WTC11 (cell line): Measurements from ENCODE around the gene SURF2. TPM values are rescaled to one million over a fixed set of nuclear protein-coding genes. Genes with fewer than 3 reads are reported as not detected.

Source experiments
- ARID4B ChIP-seq: sonication (generic); formaldehyde crosslinking; IDR thresholded peaks from 2 replicates; pipeline ENCODE4 v1.8.0; 2023; ENCODE audit warnings: missing genetic modification reagents, mild to moderate bottlenecking, borderline replicate concordance
- CBFB ChIP-seq: sonication (generic); formaldehyde crosslinking; IDR thresholded peaks from 2 replicates; pipeline ENCODE4 v1.8.1; 2022; ENCODE audit warnings: mild to moderate bottlenecking, low read depth, missing genetic modification reagents
- ETV6 ChIP-seq: sonication (generic); formaldehyde crosslinking; IDR thresholded peaks from 2 replicates; pipeline ENCODE4 v1.8.1; 2022; ENCODE audit warnings: mild to moderate bottlenecking, missing genetic modification reagents
- FOXP1 ChIP-seq: sonication (generic); formaldehyde crosslinking; IDR thresholded peaks from 2 replicates; pipeline ENCODE4 v1.8.0; 2022; ENCODE audit warnings: missing genetic modification reagents, mild to moderate bottlenecking, moderate library complexity, borderline replicate concordance
- GABPB1 ChIP-seq: sonication (generic); formaldehyde crosslinking; IDR thresholded peaks from 2 replicates; pipeline ENCODE4 v1.8.1; 2023; ENCODE audit warnings: mild to moderate bottlenecking, missing genetic modification reagents
- MXD4 ChIP-seq: fragments of 250-450 bp; sonication (Bioruptor Pico); IDR thresholded peaks from 2 replicates; pipeline ENCODE4 v1.8.0; 2021; ENCODE audit warnings: mild to moderate bottlenecking, moderate library complexity, borderline replicate concordance
- MYBL2 ChIP-seq: sonication (generic); formaldehyde crosslinking; IDR thresholded peaks from 2 replicates; pipeline ENCODE4 v1.8.1; 2023; ENCODE audit warnings: mild to moderate bottlenecking, moderate library complexity, missing genetic modification reagents
- NFATC4 ChIP-seq: fragments of 250-450 bp; sonication (Bioruptor Pico); IDR thresholded peaks from 2 replicates; pipeline ENCODE4 v1.9.0; 2021; ENCODE audit warnings: mild to moderate bottlenecking
- NFE2L1 ChIP-seq: sonication (generic); formaldehyde crosslinking; IDR thresholded peaks from 2 replicates; pipeline ENCODE4 v1.8.1; 2023; ENCODE audit warnings: missing genetic modification reagents
- NR3C1 ChIP-seq: sonication (generic); formaldehyde crosslinking; conservative IDR thresholded peaks from 2 replicates; pipeline ENCODE4 v1.8.1; 2023; ENCODE audit warnings: low read depth, mild to moderate bottlenecking, missing genetic modification reagents
- RELA ChIP-seq: sonication (generic); formaldehyde crosslinking; IDR thresholded peaks from 2 replicates; pipeline ENCODE4 v1.8.1; 2022; ENCODE audit warnings: missing genetic modification reagents, mild to moderate bottlenecking, borderline replicate concordance
- SMAD4 ChIP-seq: sonication (generic); formaldehyde crosslinking; IDR thresholded peaks from 2 replicates; pipeline ENCODE4 v1.8.0; 2022; ENCODE audit warnings: mild to moderate bottlenecking, missing genetic modification reagents
- SP1 ChIP-seq: sonication (generic); formaldehyde crosslinking; conservative IDR thresholded peaks from 2 replicates; pipeline ENCODE4 v1.8.1; 2022; ENCODE audit warnings: missing genetic modification reagents
- TCF7 ChIP-seq: sonication (generic); formaldehyde crosslinking; IDR thresholded peaks from 2 replicates; pipeline ENCODE4 v1.8.0; 2022; ENCODE audit warnings: mild to moderate bottlenecking, low read depth, missing genetic modification reagents, moderate library complexity
- TEAD1 ChIP-seq: sonication (generic); formaldehyde crosslinking; IDR thresholded peaks from 2 replicates; pipeline ENCODE4 v1.8.0; 2022; ENCODE audit warnings: mild to moderate bottlenecking, missing genetic modification reagents
- USF2 ChIP-seq: sonication (generic); formaldehyde crosslinking; IDR thresholded peaks from 2 replicates; pipeline ENCODE4 v1.8.1; 2023; ENCODE audit warnings: mild to moderate bottlenecking, missing genetic modification reagents, moderate library complexity
- ZBTB21 ChIP-seq: sonication (generic); formaldehyde crosslinking; IDR thresholded peaks from 2 replicates; pipeline ENCODE4 v1.8.1; 2023; ENCODE audit warnings: mild to moderate bottlenecking, missing genetic modification reagents, borderline replicate concordance
- ZNF138 ChIP-seq: sonication (generic); formaldehyde crosslinking; conservative IDR thresholded peaks from 2 replicates; pipeline ENCODE4 v1.8.1; 2022; ENCODE audit warnings: mild to moderate bottlenecking, moderate library complexity, missing genetic modification reagents
- ZNF232 ChIP-seq: sonication (generic); formaldehyde crosslinking; IDR thresholded peaks from 2 replicates; pipeline ENCODE4 v1.8.0; 2022; ENCODE audit warnings: mild to moderate bottlenecking, missing genetic modification reagents
- ZNF281 ChIP-seq: sonication (generic); formaldehyde crosslinking; IDR thresholded peaks from 2 replicates; pipeline ENCODE4 v1.8.0; 2023; ENCODE audit warnings: mild to moderate bottlenecking, missing genetic modification reagents
- total RNA-seq: library from RNA; stranded (reverse); gene quantifications from 3 replicates; pipeline ENCODE4 v1.2.3, GENCODE V29; 2021
- TF ChIP-seq, protein P1 (sequence below): sonication (generic); formaldehyde crosslinking; IDR thresholded peaks from 2 replicates; pipeline ENCODE4 v1.8.1; 2022; ENCODE audit warnings: mild to moderate bottlenecking, missing genetic modification reagents, moderate library complexity, borderline replicate concordance
- TF ChIP-seq, protein P2 (sequence below): sonication (generic); formaldehyde crosslinking; IDR thresholded peaks from 2 replicates; pipeline ENCODE4 v1.8.0; 2022; ENCODE audit warnings: mild to moderate bottlenecking, missing genetic modification reagents
- TF ChIP-seq, protein P3 (sequence below): sonication (generic); formaldehyde crosslinking; IDR thresholded peaks from 2 replicates; pipeline ENCODE4 v1.8.0; 2022; ENCODE audit warnings: mild to moderate bottlenecking, missing genetic modification reagents
- TF ChIP-seq, protein P4 (sequence below): sonication (generic); formaldehyde crosslinking; IDR thresholded peaks from 2 replicates; pipeline ENCODE4 v1.8.1; 2023; ENCODE audit warnings: mild to moderate bottlenecking, missing genetic modification reagents

The SURF2 gene
- total RNA-seq, 1 experiment from 2014 or later = 33.3 TPM

DNA sequence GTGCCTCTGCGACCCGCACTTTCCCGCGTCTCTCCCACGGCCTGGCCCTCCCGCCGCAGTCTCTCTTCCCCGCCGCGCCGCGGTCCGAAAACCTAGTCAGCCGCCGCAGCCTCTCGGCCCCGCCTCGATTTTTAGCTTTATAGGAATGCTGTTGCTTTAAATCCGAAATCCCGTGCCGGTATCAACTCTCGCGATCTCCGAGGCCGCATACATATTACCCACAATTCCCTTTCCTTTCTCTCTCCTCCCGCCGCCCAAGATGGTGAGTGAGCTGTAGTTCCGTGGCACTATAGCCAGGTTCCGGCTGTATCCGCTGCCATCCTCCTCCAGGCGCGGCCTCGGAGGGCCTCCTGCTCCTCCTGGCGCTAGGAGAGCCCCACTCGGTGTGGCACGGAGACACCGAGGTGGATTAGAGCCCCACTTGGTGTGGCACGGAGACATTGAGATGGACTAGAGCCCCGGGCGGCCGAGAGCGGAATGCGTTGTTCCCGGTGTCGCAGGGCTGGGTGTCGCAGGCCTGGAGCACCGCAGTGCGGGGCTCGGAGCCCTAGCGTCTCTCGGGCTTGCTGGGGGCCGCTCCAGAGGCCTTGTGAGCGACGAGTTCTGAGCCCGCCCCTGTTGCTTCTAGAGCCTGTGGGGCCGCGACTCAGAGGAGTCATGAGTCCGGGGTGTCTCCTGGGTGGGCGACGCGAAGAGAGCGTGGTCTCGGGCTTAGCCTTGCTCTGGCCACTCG is 8.2 kb upstream of the SURF2 start, which contains the start of the genes MED22 and RPL7A (continued):
- TF ChIP-seq NFE2L1 (CRISPR knock-in tag) (no peak; the same call in 1 of the 2 replicates), ETV6 (CRISPR knock-in tag) (peak; percentile 56; the same call in 1 of the 2 replicates), GABPB1 (CRISPR knock-in tag) (0 out of 2 replicates have a peak, but pooled peaks have one; percentile 64), USF2 (CRISPR knock-in tag) (no peak), CBFB (no peak), MXD4 (CRISPR knock-in tag) (no peak), ZNF232 (CRISPR knock-in tag) (peak; percentile 28; the same call in 1 of the 2 replicates), FOXP1 (peak; percentile 58), SMAD4 (CRISPR knock-in tag) (no peak), ZNF281 (CRISPR knock-in tag) (no peak), SP1 (CRISPR knock-in tag) (peak; percentile 54; the same call in 1 of the 2 replicates), MYBL2 (peak; percentile 16), TEAD1 (peak; percentile 75; the same call in 1 of the 2 replicates), ZBTB21 (CRISPR knock-in tag) (no peak), NR3C1 (CRISPR knock-in tag) (no peak), NFATC4 (CRISPR knock-in tag) (peak; percentile 39; the same call in 1 of the 2 replicates), ZNF138 (CRISPR knock-in tag) (no peak), RELA (no peak), TCF7 (CRISPR knock-in tag) (no peak), ARID4B (peak; percentile 62; the same call in 1 of the 2 replicates)
- TF ChIP-seq, protein P1, sequence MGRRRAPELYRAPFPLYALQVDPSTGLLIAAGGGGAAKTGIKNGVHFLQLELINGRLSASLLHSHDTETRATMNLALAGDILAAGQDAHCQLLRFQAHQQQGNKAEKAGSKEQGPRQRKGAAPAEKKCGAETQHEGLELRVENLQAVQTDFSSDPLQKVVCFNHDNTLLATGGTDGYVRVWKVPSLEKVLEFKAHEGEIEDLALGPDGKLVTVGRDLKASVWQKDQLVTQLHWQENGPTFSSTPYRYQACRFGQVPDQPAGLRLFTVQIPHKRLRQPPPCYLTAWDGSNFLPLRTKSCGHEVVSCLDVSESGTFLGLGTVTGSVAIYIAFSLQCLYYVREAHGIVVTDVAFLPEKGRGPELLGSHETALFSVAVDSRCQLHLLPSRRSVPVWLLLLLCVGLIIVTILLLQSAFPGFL (CRISPR knock-in tag) = no peak
- TF ChIP-seq, protein P2, sequence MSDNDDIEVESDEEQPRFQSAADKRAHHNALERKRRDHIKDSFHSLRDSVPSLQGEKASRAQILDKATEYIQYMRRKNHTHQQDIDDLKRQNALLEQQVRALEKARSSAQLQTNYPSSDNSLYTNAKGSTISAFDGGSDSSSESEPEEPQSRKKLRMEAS (CRISPR knock-in tag) = peak; percentile 87
- TF ChIP-seq, protein P3, sequence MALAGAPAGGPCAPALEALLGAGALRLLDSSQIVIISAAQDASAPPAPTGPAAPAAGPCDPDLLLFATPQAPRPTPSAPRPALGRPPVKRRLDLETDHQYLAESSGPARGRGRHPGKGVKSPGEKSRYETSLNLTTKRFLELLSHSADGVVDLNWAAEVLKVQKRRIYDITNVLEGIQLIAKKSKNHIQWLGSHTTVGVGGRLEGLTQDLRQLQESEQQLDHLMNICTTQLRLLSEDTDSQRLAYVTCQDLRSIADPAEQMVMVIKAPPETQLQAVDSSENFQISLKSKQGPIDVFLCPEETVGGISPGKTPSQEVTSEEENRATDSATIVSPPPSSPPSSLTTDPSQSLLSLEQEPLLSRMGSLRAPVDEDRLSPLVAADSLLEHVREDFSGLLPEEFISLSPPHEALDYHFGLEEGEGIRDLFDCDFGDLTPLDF (CRISPR knock-in tag) = peak; percentile 69; the same call in 1 of the 2 replicates
- TF ChIP-seq, protein P4, sequence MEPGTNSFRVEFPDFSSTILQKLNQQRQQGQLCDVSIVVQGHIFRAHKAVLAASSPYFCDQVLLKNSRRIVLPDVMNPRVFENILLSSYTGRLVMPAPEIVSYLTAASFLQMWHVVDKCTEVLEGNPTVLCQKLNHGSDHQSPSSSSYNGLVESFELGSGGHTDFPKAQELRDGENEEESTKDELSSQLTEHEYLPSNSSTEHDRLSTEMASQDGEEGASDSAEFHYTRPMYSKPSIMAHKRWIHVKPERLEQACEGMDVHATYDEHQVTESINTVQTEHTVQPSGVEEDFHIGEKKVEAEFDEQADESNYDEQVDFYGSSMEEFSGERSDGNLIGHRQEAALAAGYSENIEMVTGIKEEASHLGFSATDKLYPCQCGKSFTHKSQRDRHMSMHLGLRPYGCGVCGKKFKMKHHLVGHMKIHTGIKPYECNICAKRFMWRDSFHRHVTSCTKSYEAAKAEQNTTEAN (CRISPR knock-in tag) = peak; percentile 43; the same call in 1 of the 2 replicates
